WTC11 (cell line): ENCODE data around the gene SAFB.

Experiments used
- CTCF ChIP-seq: fragments of 200-600 bp; IDR thresholded peaks from 2 replicates; pipeline ENCODE4 v1.8.0; 2022; ENCODE audit warnings: antibody characterized with exemption
- NFYB ChIP-seq: sonication (generic); formaldehyde crosslinking; conservative IDR thresholded peaks from 2 replicates; pipeline ENCODE4 v1.8.0; 2022; ENCODE audit warnings: low read depth, missing genetic modification reagents
- SP1 ChIP-seq: sonication (generic); formaldehyde crosslinking; conservative IDR thresholded peaks from 2 replicates; pipeline ENCODE4 v1.8.1; 2022; ENCODE audit warnings: missing genetic modification reagents
- ZNF512 ChIP-seq: sonication (generic); formaldehyde crosslinking; IDR thresholded peaks from 2 replicates; pipeline ENCODE4 v1.8.1; 2022; ENCODE audit warnings: missing genetic modification reagents, borderline replicate concordance
- TF ChIP-seq, protein P1 (sequence below): sonication (generic); formaldehyde crosslinking; IDR thresholded peaks from 2 replicates; pipeline ENCODE4 v1.8.1; 2023; ENCODE audit warnings: mild to moderate bottlenecking, moderate library complexity, missing genetic modification reagents

- TF ChIP-seq SP1 (CRISPR knock-in tag) (no peak), NFYB (CRISPR knock-in tag) (no peak), CTCF (no peak), ZNF512 (CRISPR knock-in tag) (no peak)
- TF ChIP-seq, protein P1, sequence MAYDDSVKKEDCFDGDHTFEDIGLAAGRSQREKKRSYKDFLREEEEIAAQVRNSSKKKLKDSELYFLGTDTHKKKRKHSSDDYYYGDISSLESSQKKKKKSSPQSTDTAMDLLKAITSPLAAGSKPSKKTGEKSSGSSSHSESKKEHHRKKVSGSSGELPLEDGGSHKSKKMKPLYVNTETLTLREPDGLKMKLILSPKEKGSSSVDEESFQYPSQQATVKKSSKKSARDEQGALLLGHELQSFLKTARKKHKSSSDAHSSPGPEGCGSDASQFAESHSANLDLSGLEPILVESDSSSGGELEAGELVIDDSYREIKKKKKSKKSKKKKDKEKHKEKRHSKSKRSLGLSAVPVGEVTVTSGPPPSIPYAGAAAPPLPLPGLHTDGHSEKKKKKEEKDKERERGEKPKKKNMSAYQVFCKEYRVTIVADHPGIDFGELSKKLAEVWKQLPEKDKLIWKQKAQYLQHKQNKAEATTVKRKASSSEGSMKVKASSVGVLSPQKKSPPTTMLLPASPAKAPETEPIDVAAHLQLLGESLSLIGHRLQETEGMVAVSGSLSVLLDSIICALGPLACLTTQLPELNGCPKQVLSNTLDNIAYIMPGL: no peak
Observed at GRCh38 chr19:5672708-5673459, 50.0 kb downstream of the SAFB start.
